ENCODE data around the gene FAM174A.

FAM174A gene

GRCh38 chr5:100535060-100536005, at the start of gene FAM174A:
FAM174A (plus strand) TSS chr5:100535374; CDS start chr5:100535531, 157 bp downstream.
- peak within 1 kb of the TSS; percentile 83 for H3K4me3 ChIP-seq (replicated peaks; ENCODE audit: low read depth, low read length)
- TF ChIP-seq CTCF (IDR thresholded peaks at IDR 0.05; ENCODE audit: low read depth, low read length, missing control alignments): no peak
- peak; percentile 92 for DNase-seq (ENCODE audit: extremely low read depth, low read depth)

DNA sequence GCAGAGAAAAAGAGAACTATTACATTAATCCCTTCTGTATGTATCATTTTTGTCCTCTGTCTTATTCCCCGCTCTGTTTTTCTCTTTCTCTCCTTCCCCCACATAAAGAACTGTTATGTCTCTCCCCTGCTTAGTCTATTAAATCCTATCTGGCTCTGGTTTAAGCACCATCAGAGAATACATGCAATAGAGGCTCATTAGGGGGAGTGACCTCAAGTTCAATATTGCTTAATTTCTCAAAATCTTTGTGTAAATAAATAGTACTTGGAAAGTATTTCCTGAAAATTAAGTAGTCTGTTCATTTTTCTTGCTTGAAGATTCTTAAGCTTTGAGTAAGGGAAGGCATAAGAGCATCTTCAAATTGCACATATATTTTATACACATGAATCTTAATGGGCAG, 41.2 kb upstream of the FAM174A start:
- no peak overlapping the region for H3K4me3 ChIP-seq (replicated peaks; ENCODE audit: low read depth, low read length)
- DNase-seq (ENCODE audit: extremely low read depth, low read depth): no peak
- TF ChIP-seq CTCF (IDR thresholded peaks at IDR 0.05; ENCODE audit: low read depth, low read length, missing control alignments): no peak

DNA sequence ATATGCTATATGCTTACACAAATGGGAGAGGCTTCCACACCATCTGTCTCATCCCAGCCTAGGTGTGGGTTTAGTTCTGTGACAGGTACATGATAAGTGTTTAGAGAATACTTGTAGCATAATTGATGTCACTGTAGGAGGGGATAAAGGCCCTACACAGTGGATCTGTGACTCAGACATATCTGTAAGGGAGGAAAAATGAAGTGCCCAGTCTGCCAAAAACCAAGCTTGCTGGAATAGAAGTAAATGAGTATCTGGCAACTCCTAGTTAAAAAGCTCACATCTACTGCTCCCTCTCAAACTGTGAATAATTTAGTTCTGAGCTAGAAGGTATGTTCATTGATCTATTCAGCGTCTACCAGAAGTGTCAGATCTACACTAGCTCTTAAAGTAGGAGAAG, 38.9 kb upstream of the FAM174A start:
- TF ChIP-seq CTCF (IDR thresholded peaks at IDR 0.05; ENCODE audit: low read depth, low read length, missing control alignments): no peak
- no peak for DNase-seq (ENCODE audit: extremely low read depth, low read depth)
- H3K4me3 ChIP-seq (replicated peaks; ENCODE audit: low read depth, low read length): no peak overlapping the region

GRCh38 chr5:100502684-100503083, 32.5 kb upstream of the FAM174A start:
- TF ChIP-seq CTCF (IDR thresholded peaks at IDR 0.05; ENCODE audit: low read depth, low read length, missing control alignments): no peak
- H3K4me3 ChIP-seq (replicated peaks; ENCODE audit: low read depth, low read length): no peak overlapping the region
- DNase-seq (ENCODE audit: extremely low read depth, low read depth): no peak

- no peak overlapping the region for H3K4me3 ChIP-seq (replicated peaks; ENCODE audit: low read depth, low read length)
- DNase-seq (ENCODE audit: extremely low read depth, low read depth): peak; percentile 32
- no peak for TF ChIP-seq CTCF (IDR thresholded peaks at IDR 0.05; ENCODE audit: low read depth, low read length, missing control alignments)
Measured at GRCh38 chr5:100505984-100506670, 29.0 kb upstream of the FAM174A start.

DNA sequence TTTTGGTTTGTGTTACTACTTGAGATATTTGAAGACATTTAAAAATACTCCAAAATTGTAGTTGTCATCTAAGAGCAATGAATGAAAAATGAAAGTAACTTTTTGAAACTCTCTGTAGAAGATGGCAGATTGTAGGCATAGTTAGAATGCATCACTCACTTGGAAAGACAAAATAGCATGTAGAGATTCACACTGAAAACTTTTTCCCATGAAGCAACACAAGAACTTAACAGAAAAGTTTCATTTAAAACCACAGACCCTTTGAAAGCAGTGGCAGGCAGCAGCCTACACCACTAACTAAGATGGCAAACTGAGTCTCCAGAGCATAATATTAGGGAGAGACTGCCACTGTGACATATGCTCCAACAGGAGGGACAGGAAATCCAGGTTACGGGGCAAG, 18.9 kb upstream of the FAM174A start:
- DNase-seq (ENCODE audit: extremely low read depth, low read depth): no peak
- no peak overlapping the region for H3K4me3 ChIP-seq (replicated peaks; ENCODE audit: low read depth, low read length)
- TF ChIP-seq CTCF (IDR thresholded peaks at IDR 0.05; ENCODE audit: low read depth, low read length, missing control alignments): no peak
